Smooth muscle cell (in vitro differentiated cells): Measurements from ENCODE around the gene DNAH3. TPM values are rescaled to one million over a fixed set of nuclear protein-coding genes. Genes with fewer than 3 reads are reported as not detected.

Experiments
- DNase-seq: peaks from one replicate; lab custom pipeline; 2025; ENCODE audit not compliant: unreplicated experiment; lab: John Stamatoyannopoulos, UW
- H2AFZ ChIP-seq: fragments of 200-600 bp; sonication (generic); 2 replicates; pipeline ENCODE4 v1.6.0; 2016; ENCODE audit warnings: antibody characterized with exemption, low read depth, mild to moderate bottlenecking
- H3F3A ChIP-seq: fragments of 200-600 bp; sonication (generic); 2 replicates; pipeline ENCODE4 v1.6.0; 2017; ENCODE audit warnings: antibody characterized with exemption, low read depth
- H3K27ac ChIP-seq: fragments of 200-600 bp; sonication (generic); 2 replicates; pipeline ENCODE4 v1.5.1; 2016; ENCODE audit warnings: low read depth, mild to moderate bottlenecking
- H3K27me3 ChIP-seq: fragments of 200-600 bp; sonication (generic); 2 replicates; pipeline ENCODE4 v1.6.1; 2016; ENCODE audit warnings: low read depth, mild to moderate bottlenecking
- H3K36me3 ChIP-seq: fragments of 200-600 bp; sonication (generic); 2 replicates; pipeline ENCODE4 v1.5.1; 2016; ENCODE audit warnings: low read depth
- H3K4me1 ChIP-seq: fragments of 200-600 bp; sonication (generic); 2 replicates; pipeline ENCODE4 v1.5.1; 2016; ENCODE audit warnings: low read depth
- H3K4me2 ChIP-seq: fragments of 200-600 bp; sonication (generic); 2 replicates; pipeline ENCODE4 v1.6.0; 2016; ENCODE audit warnings: mild to moderate bottlenecking
- H3K4me3 ChIP-seq: fragments of 200-600 bp; sonication (generic); 2 replicates; pipeline ENCODE4 v1.5.1; 2016; ENCODE audit warnings: mild to moderate bottlenecking
- H3K79me2 ChIP-seq: fragments of 200-600 bp; sonication (generic); 2 replicates; pipeline ENCODE4 v1.6.0; 2016; ENCODE audit warnings: low read depth, mild to moderate bottlenecking
- H3K9ac ChIP-seq: fragments of 200-600 bp; sonication (generic); 2 replicates; pipeline ENCODE4 v1.6.0; 2016; ENCODE audit warnings: low read depth
- H3K9me3 ChIP-seq: fragments of 200-600 bp; sonication (generic); replicated peaks from 2 replicates; pipeline ENCODE4 v1.5.1; 2016; ENCODE audit warnings: low read depth
- H4K20me1 ChIP-seq: fragments of 200-600 bp; sonication (generic); 2 replicates; pipeline ENCODE4 v1.6.0; 2016; ENCODE audit warnings: low read depth
- CTCF ChIP-seq: fragments of 200-600 bp; sonication (generic); IDR thresholded peaks from 2 replicates; pipeline ENCODE4 v1.5.1; 2017; ENCODE audit warnings: borderline replicate concordance, mild to moderate bottlenecking, antibody characterized with exemption; ENCODE audit not compliant: insufficient read depth, poor library complexity, severe bottlenecking
- WGBS: methylation state at CpG from one replicate; pipeline ENCODE4 v1.1.7; 2016; ENCODE audit warnings: low lambda C conversion rate; 5-methylcytosine and 5-hydroxymethylcytosine counted together
- polyA plus RNA-seq: library from polyadenylated mRNA; unstranded; fragments of >200 nt; fragmentation: Nextera tagmentation; extraction: Ambion mirVana; gene quantifications from 2 replicates; pipeline ENCODE4 v1.2.1, GENCODE V29; 2016
- total RNA-seq: library from RNA; depleted of rRNA; stranded (reverse); fragments of >200 nt; gene quantifications from 2 replicates; pipeline ENCODE4 v1.2.3, GENCODE V29; 2014

The DNAH3 gene
- total and polyA plus RNA-seq, 2 experiments from 2014 or later: not detected

GRCh38 chr16:21190599-21190998 lies 40.0 kb upstream of the DNAH3 start:
- H3K36me3 ChIP-seq: no peaks in the 10 kb centered on the region
- H3K9ac ChIP-seq: no peak overlapping the region
- H3K4me1 ChIP-seq: no peaks in the 10 kb centered on the region
- H2AFZ ChIP-seq: no peak overlapping the region
- H3K27me3 ChIP-seq: no peaks in the 10 kb centered on the region
- H3K79me2 ChIP-seq: no peaks in the 10 kb centered on the region
- H3K27ac ChIP-seq: no peak overlapping the region
- DNase-seq: no peak
- no peak for TF ChIP-seq CTCF
- no peak overlapping the region for H3K4me2 ChIP-seq
- no peaks in the 10 kb centered on the region for H3K9me3 ChIP-seq
- no peak overlapping the region for H3K4me3 ChIP-seq
- H4K20me1 ChIP-seq: no peaks in the 10 kb centered on the region
- H3F3A ChIP-seq: no peaks in the 10 kb centered on the region

- H3K4me3 ChIP-seq: no peak overlapping the region
- no peak overlapping the region for H3K27ac ChIP-seq
- DNase-seq: no peak
- no peak overlapping the region for H3K4me2 ChIP-seq
- no peaks in the 10 kb centered on the region for H3K9me3 ChIP-seq
- no peaks in the 10 kb centered on the region for H3K4me1 ChIP-seq
- no peaks in the 10 kb centered on the region for H3F3A ChIP-seq
- 95% methylated on average over 4 of the region's 4 CpGs for WGBS
- no peaks in the 10 kb centered on the region for H4K20me1 ChIP-seq
- no peak for TF ChIP-seq CTCF
- no peaks in the 10 kb centered on the region for H3K36me3 ChIP-seq
- no peaks in the 10 kb centered on the region for H3K27me3 ChIP-seq
- H2AFZ ChIP-seq: no peak overlapping the region
- H3K9ac ChIP-seq: no peak overlapping the region
- H3K79me2 ChIP-seq: no peaks in the 10 kb centered on the region
Observed at GRCh38 chr16:21190013-21190412, 39.4 kb upstream of the DNAH3 start.

GRCh38 chr16:21189311-21189710 lies 38.7 kb upstream of the DNAH3 start:
- DNase-seq: no peak
- 97% methylated on average over 5 of the region's 5 CpGs for WGBS
- no peaks in the 10 kb centered on the region for H3K79me2 ChIP-seq
- H3K27me3 ChIP-seq: no peaks in the 10 kb centered on the region
- H3K4me1 ChIP-seq: no peaks in the 10 kb centered on the region
- H4K20me1 ChIP-seq: no peaks in the 10 kb centered on the region
- no peak overlapping the region for H3K27ac ChIP-seq
- H3K4me2 ChIP-seq: no peak overlapping the region
- H3F3A ChIP-seq: no peaks in the 10 kb centered on the region
- no peak overlapping the region for H3K9ac ChIP-seq
- TF ChIP-seq CTCF: no peak
- no peaks in the 10 kb centered on the region for H3K36me3 ChIP-seq
- no peak overlapping the region for H3K4me3 ChIP-seq
- no peak overlapping the region for H2AFZ ChIP-seq
- no peaks in the 10 kb centered on the region for H3K9me3 ChIP-seq

GRCh38 chr16:21186326-21186691 lies 35.7 kb upstream of the DNAH3 start:
- H3K27me3 ChIP-seq: no peaks in the 10 kb centered on the region
- H3K4me1 ChIP-seq: no peaks in the 10 kb centered on the region
- H3K79me2 ChIP-seq: no peaks in the 10 kb centered on the region
- H4K20me1 ChIP-seq: no peaks in the 10 kb centered on the region
- H2AFZ ChIP-seq: no peak overlapping the region
- no peaks in the 10 kb centered on the region for H3K9me3 ChIP-seq
- no peak for TF ChIP-seq CTCF
- H3K4me2 ChIP-seq: no peak overlapping the region
- H3K36me3 ChIP-seq: peaks cover 3% of the 10 kb centered on the region
- no peak overlapping the region for H3K27ac ChIP-seq
- H3K9ac ChIP-seq: no peak overlapping the region
- H3K4me3 ChIP-seq: no peak overlapping the region
- DNase-seq: no peak
- H3F3A ChIP-seq: no peaks in the 10 kb centered on the region
- WGBS: 60% methylated on average over 4 of the region's 4 CpGs
